NCI-H1417 treated with DMSO at 0.1 percent for 48 hours (cell line): ENCODE results near the gene SEC24D.
A peak's percentile ranks its signal among the peaks of the same experiment; 100 is the strongest.
"Not testable (repeated sequence)": the region's sequence is repeated elsewhere in the genome, so short reads cannot be mapped to it uniquely, and the experiment has no call there.

Source experiments
- DNase-seq: peaks from one replicate; lab custom pipeline; 2025; lab: John Stamatoyannopoulos, UW

SEC24D gene

GRCh38 chr4:118835571-118836300 lies at the start of gene SEC24D:
Gene SEC24D, minus strand, starts transcription at chr4:118836126. Its CDS starts 2,430 bp downstream, at chr4:118833696.
- peak; percentile 20 for DNase-seq

- no peak for DNase-seq
Observed at GRCh38 chr4:118884716-118885115, 48.8 kb upstream of the SEC24D start.

GRCh38 chr4:118883861-118884260 lies 47.9 kb upstream of the SEC24D start:
- no peak for DNase-seq

- no peak for DNase-seq
Observed at GRCh38 chr4:118881512-118882146, 45.7 kb upstream of the SEC24D start.

- no peak for DNase-seq
Observed at GRCh38 chr4:118879409-118879808, 43.5 kb upstream of the SEC24D start.

GRCh38 chr4:118878507-118878906 lies 42.6 kb upstream of the SEC24D start:
- not testable (repeated sequence) for DNase-seq

GRCh38 chr4:118877797-118878196 lies 41.9 kb upstream of the SEC24D start:
- no peak for DNase-seq

GRCh38 chr4:118872181-118872580 lies 36.3 kb upstream of the SEC24D start:
- no peak for DNase-seq

GRCh38 chr4:118869808-118870342 lies 33.9 kb upstream of the SEC24D start:
- no peak for DNase-seq

GRCh38 chr4:118867311-118868067 lies 31.6 kb upstream of the SEC24D start:
- no peak for DNase-seq

GRCh38 chr4:118866442-118866841 lies 30.5 kb upstream of the SEC24D start:
- DNase-seq: no peak

GRCh38 chr4:118865091-118865708 lies 29.3 kb upstream of the SEC24D start:
- DNase-seq: peak; percentile 72

GRCh38 chr4:118858779-118859178 lies 22.9 kb upstream of the SEC24D start:
- no peak for DNase-seq

GRCh38 chr4:118857760-118858159 lies 21.8 kb upstream of the SEC24D start:
- DNase-seq: no peak

- no peak for DNase-seq
Observed at GRCh38 chr4:118850488-118851173, 14.7 kb upstream of the SEC24D start.

GRCh38 chr4:118849867-118850487 lies 14.1 kb upstream of the SEC24D start:
- DNase-seq: no peak

GRCh38 chr4:118848901-118849300 lies 13.0 kb upstream of the SEC24D start:
- no peak for DNase-seq

GRCh38 chr4:118848242-118848641 lies 12.3 kb upstream of the SEC24D start:
- DNase-seq: no peak

GRCh38 chr4:118846979-118847378 lies 11.1 kb upstream of the SEC24D start:
- DNase-seq: no peak

GRCh38 chr4:118845552-118846050 lies 9.7 kb upstream of the SEC24D start:
- DNase-seq: no peak

GRCh38 chr4:118843237-118843636 lies 7.3 kb upstream of the SEC24D start:
- DNase-seq: no peak
